SK-MEL-5 (cell line): ENCODE data around the gene CHDH. TPM values are rescaled to one million over a fixed set of nuclear protein-coding genes. Genes with fewer than 3 reads are reported as not detected.

Experiments
- DNase-seq: peaks from one replicate; pipeline ENCODE4 v3.0.0-alpha.2; 2016; ENCODE audit warnings: low read depth, low spot score
- in situ Hi-C: cut with HindIII; loops from 2 replicates; pipeline ENCODE4 v1.10.0; 2016; ENCODE audit warnings: low sequenced_read_pairs, high pct_unique_total_duplicates, low pct_unique_long_range_greater_than_20kb
- total RNA-seq: library from RNA; depleted of rRNA; stranded (reverse); fragments of >200 nt; shearing (Covaris generic); gene quantifications from 2 replicates; pipeline ENCODE4 v1.2.3, GENCODE V29; 2014

The CHDH gene
- total RNA-seq, 1 experiment from 2014 or later, result 0.03 TPM

- peak; percentile 23 for DNase-seq
- in situ Hi-C loops, result no loop called here
These were observed 41.3 kb downstream of the CHDH start for GRCh38 chr3:53804697-53805462.

DNA sequence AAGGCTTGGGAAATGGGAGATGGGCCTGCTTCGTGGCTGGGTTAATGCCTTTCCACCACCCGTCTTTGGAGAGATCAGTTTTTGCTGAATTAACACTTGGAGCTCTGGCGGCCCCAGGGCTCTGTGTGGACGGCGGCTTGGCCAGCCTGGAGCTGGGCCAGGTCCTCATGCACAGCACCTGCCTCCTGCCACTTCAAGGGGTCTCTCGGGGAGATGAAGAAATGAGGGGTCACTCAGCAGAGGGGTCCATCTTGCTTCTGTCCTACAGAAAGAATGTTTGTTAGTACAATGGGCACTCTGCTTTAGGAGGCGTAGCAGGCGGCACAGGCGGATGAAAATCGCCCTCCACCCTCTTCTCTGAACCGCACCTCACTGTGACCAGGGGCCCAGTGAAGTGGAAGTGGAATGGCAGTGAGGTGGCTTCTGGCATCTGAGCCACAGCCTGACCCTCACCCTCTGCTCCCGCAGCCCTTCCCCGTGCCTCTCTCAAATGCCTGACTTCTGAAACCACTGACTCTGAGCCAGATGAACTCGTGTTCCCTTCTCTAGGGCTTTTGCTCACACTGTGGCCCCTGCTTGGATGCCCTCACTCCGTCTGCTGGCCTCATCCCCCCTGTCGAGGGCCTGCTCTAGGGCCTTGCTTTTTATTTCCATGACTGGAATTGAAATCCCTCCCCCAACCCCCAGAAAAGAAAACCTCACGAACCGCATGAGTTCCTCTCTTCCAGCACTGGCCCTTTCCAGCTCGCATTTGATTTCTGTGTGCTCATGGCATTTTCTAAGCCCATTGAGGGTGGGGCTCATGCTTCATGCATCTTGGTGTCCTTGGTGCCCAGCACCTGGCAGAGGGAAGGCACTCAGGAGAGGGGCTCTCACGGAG is 42.2 kb downstream of the CHDH start:
- in situ Hi-C loops, result no loop called here

DNA sequence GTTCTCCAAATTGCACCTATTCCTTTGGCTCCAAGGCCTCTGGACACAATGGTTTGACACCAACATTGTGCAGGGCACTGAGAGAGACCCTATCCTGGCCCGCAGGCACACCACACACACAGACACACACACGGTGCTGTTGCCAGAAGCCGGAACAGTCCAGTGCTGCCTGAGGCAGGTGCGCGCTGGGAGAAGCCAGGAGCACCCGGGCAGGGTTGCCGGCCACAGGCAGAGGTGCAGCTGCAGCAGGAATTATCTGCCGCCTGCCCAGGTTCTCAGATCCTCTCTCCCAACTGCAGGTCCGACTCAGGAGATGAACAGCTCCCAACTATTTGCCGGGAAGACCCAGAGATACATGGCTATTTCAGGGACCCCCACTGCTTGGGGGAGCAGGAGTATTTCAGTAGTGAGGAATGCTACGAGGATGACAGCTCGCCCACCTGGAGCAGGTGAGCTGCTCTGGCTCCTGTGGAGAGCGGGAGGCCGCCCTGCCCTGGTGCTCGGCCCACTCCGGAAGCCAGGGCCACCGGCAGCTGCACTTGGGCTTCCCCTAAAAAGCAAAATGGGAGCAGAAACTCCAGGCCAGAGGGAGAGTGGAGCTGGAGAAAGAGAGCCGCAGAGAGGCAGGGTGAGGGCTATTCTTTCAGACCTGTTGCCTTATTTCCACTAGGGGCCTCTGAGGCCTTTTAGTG is 42.9 kb downstream of the CHDH start:
- in situ Hi-C loops, result no loop called here
- no peak for DNase-seq

More for the DNA sequence above, 42.2 kb downstream of the CHDH start:
- DNase-seq, result no peak

- in situ Hi-C loops, result no loop called here
These were observed 43.9 kb downstream of the CHDH start for GRCh38 chr3:53802256-53802880.

GRCh38 chr3:53801319-53801718 is 44.9 kb downstream of the CHDH start:
- in situ Hi-C loops, result no loop called here
- no peak for DNase-seq

More at GRCh38 chr3:53802256-53802880, 43.9 kb downstream of the CHDH start:
- DNase-seq, result no peak

GRCh38 chr3:53800041-53800906 is 45.9 kb downstream of the CHDH start:
- in situ Hi-C loops, result no loop called here

GRCh38 chr3:53799338-53799865 is 46.8 kb downstream of the CHDH start:
- DNase-seq, result no peak
- in situ Hi-C loops, result no loop called here

More at GRCh38 chr3:53800041-53800906, 45.9 kb downstream of the CHDH start:
- no peak for DNase-seq

GRCh38 chr3:53798144-53798543 is 48.1 kb downstream of the CHDH start:
- in situ Hi-C loops, result no loop called here

GRCh38 chr3:53795789-53796560 is 50.2 kb downstream of the CHDH start:
- no peak for DNase-seq
- in situ Hi-C loops, result no loop called here

More at GRCh38 chr3:53798144-53798543, 48.1 kb downstream of the CHDH start:
- no peak for DNase-seq

GRCh38 chr3:53795176-53795575 is 51.0 kb downstream of the CHDH start:
- in situ Hi-C loops, result no loop called here
- no peak for DNase-seq

GRCh38 chr3:53794597-53794996 is 51.6 kb downstream of the CHDH start:
- no peak for DNase-seq
- in situ Hi-C loops, result no loop called here

DNA sequence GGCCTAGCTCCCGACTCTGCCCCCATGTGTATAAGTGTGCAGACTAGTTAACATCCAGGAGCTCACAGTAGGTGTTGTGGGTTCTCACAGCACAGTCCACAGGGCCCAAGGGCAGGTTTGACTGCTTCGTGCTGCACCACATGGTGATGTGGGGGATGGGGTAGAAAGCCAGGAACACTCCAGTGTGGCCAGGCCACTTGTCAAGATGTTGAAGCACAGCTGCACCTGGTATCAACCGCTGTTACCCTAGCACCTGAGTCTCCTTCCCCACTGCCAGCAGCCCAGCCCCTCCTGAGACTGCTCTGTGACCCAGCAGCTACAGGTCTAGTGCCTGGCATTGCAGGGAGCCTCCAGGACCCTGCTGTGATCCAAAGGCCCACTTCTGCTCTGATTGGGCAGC is 53.4 kb downstream of the CHDH start:
- in situ Hi-C loops, result no loop called here
- DNase-seq, result no peak

DNA sequence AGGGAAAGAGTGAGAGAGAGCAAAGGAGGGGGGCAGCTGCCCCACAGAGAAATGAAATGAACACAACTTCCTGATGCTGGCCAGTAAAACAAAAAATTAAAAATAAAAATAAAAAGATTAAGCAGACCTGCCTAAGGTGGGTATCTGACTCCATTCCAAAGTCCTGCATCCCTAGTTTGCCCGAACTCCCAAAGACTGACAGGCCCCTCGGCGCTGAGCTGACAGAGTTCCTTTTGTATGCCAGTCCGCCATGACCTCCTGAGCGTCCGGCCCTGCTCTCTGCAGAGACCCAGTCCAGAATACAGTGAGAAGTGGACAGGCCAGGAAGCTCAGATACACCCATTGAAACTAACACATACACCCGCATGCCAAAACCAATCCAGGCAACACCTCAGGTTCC is 54.9 kb downstream of the CHDH start:
- in situ Hi-C loops, result no loop called here
- no peak for DNase-seq

DNA sequence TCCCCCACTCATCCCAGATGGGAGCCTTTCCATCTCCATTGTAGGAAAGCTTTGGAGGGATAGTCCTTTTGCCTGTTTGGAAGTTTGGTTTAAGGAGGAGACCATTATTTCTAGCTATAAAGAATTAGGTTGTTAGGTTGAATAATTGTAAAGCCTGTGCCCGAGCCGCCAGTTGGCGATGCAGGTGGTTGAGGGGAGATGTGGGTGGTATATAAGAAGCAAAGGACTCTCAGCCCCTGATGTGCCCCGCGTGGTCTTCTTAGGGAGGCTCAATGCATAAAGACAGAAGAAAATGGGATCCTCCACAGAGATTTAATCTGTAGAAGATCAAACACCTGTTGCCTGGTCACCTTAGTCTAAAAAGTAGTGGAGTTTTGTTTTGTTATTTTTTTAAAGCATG is 55.7 kb downstream of the CHDH start:
- in situ Hi-C loops, result no loop called here

DNA sequence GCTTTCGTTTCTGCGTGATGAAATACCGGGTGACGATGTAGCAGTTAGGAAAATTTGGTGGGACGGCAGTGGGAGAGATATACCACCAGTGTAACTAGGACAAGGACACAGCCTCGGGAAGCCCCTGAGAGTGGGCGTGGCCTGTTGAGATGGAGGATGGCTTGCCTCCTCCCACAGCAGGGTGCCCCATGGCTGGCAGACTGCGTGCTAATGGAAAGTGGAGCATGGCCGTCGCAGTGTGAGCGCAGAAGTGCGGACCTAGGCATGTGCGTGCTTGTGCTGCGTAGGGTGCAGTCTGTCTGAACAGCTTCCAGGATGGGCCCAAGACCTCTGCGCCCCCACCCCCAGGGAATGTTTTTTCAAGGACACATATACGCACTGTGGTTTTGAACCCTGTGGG is 56.8 kb downstream of the CHDH start:
- no peak for DNase-seq
- in situ Hi-C loops, result no loop called here

More for the DNA sequence above, 55.7 kb downstream of the CHDH start:
- no peak for DNase-seq

DNA sequence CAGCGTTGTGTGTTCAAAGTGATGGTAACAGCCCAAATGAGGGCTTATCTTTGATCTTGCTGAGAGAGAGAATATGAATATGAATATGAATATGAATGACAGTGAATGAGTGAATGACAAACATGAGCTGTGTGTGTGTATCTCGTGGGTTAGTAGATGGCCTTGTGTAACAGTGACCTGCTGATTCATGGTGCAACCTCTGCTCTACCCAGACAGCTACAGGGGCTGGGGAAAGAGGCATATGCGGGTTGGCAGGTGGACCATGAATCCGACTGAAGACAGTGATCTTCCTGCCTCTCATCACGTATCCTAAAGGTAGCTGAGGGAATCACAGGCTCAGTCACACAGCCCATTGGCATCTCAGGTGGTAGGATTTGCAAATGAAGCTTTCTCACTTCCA is 58.2 kb downstream of the CHDH start:
- in situ Hi-C loops, result no loop called here

More for the DNA sequence above, 58.2 kb downstream of the CHDH start:
- no peak for DNase-seq
